H9 (cell line): ENCODE measurements around the gene RITA1. TPM values are rescaled to one million over a fixed set of nuclear protein-coding genes. Genes with fewer than 3 reads are reported as not detected.

ENCODE experiments used
- DNase-seq: peaks from one replicate; pipeline ENCODE4 v3.0.0-alpha.2; 2017
- H2AFZ ChIP-seq: one replicate; pipeline ENCODE4 v1.6.1; 2013; ENCODE audit warnings: mild to moderate bottlenecking, low read length, control low read depth, moderate library complexity
- H2AK5ac ChIP-seq: 2 replicates; pipeline ENCODE4 v1.6.1; 2013; ENCODE audit warnings: low read length, control low read depth, mixed read lengths; ENCODE audit not compliant: insufficient read length
- H2BK120ac ChIP-seq: one replicate; pipeline ENCODE4 v1.6.1; 2013; ENCODE audit warnings: low read depth, mild to moderate bottlenecking, low read length, control low read depth, inconsistent platforms; ENCODE audit not compliant: poor library complexity, severe bottlenecking
- H2BK12ac ChIP-seq: 2 replicates; pipeline ENCODE4 v1.6.1; 2013; ENCODE audit warnings: low read length, control low read depth, mixed read lengths, low read depth; ENCODE audit not compliant: insufficient read length
- H2BK15ac ChIP-seq: 2 replicates; pipeline ENCODE4 v1.6.1; 2013; ENCODE audit warnings: low read depth, low read length, control low read depth
- H2BK20ac ChIP-seq: one replicate; pipeline ENCODE4 v1.6.1; 2013; ENCODE audit warnings: low read depth, mild to moderate bottlenecking, low read length, control low read depth, inconsistent platforms; ENCODE audit not compliant: poor library complexity, severe bottlenecking
- H2BK5ac ChIP-seq: 2 replicates; pipeline ENCODE4 v1.6.1; 2013; ENCODE audit warnings: low read length, control low read depth, mixed read lengths; ENCODE audit not compliant: insufficient read length
- H3K14ac ChIP-seq: 2 replicates; pipeline ENCODE4 v1.6.1; 2013; ENCODE audit warnings: low read length, control low read depth; ENCODE audit not compliant: insufficient read depth
- H3K18ac ChIP-seq: 2 replicates; pipeline ENCODE4 v1.6.1; 2013; ENCODE audit warnings: low read depth, mild to moderate bottlenecking, mixed read lengths, low read length, control low read depth; ENCODE audit not compliant: insufficient read length
- H3K23ac ChIP-seq: 2 replicates; pipeline ENCODE4 v1.6.1; 2013; ENCODE audit warnings: low read length, control low read depth, mixed read lengths, low read depth; ENCODE audit not compliant: insufficient read length
- H3K23me2 ChIP-seq: 2 replicates; pipeline ENCODE4 v1.6.1; 2013; ENCODE audit warnings: low read depth, mild to moderate bottlenecking, mixed read lengths, low read length, control low read depth; ENCODE audit not compliant: insufficient read length, poor library complexity, severe bottlenecking
- H3K27ac ChIP-seq: 2 replicates; pipeline ENCODE4 v1.5.1; 2013; ENCODE audit warnings: low read length, control low read depth, mixed read lengths, low read depth; ENCODE audit not compliant: insufficient read length
- H3K27me3 ChIP-seq: 2 replicates; pipeline ENCODE4 v1.6.1; 2013; ENCODE audit warnings: low read length, control low read depth, inconsistent platforms; ENCODE audit not compliant: insufficient read depth
- H3K4ac ChIP-seq: 2 replicates; pipeline ENCODE4 v1.6.1; 2013; ENCODE audit warnings: low read depth, mild to moderate bottlenecking, control low read depth, inconsistent platforms, low read length, moderate library complexity
- H3K4me1 ChIP-seq: 2 replicates; pipeline ENCODE4 v1.6.1; 2013; ENCODE audit warnings: low read length, control low read depth, inconsistent platforms; ENCODE audit not compliant: insufficient read depth
- H3K4me2 ChIP-seq: 2 replicates; pipeline ENCODE4 v1.6.1; 2013; ENCODE audit warnings: low read length, control low read depth, mixed read lengths; ENCODE audit not compliant: insufficient read length, insufficient read depth
- H3K56ac ChIP-seq: 2 replicates; pipeline ENCODE4 v1.6.1; 2013; ENCODE audit warnings: low read depth, mild to moderate bottlenecking, mixed read lengths, low read length, control low read depth; ENCODE audit not compliant: insufficient read length
- H3K79me1 ChIP-seq: 2 replicates; pipeline ENCODE4 v1.6.1; 2013; ENCODE audit warnings: low read depth, mild to moderate bottlenecking, moderate library complexity, low read length, control low read depth, inconsistent platforms; ENCODE audit not compliant: insufficient read depth, poor library complexity, severe bottlenecking
- H3K79me2 ChIP-seq: 2 replicates; pipeline ENCODE4 v1.6.1; 2013; ENCODE audit warnings: low read length, control low read depth, inconsistent platforms; ENCODE audit not compliant: insufficient read depth
- H3K9ac ChIP-seq: 2 replicates; pipeline ENCODE4 v1.6.1; 2013; ENCODE audit warnings: low read length, control low read depth, mixed read lengths; ENCODE audit not compliant: insufficient read length; ENCODE audit errors: extremely low read depth
- H3K9me3 ChIP-seq: one replicate; pipeline ENCODE4 v1.6.1; 2013; ENCODE audit warnings: low read depth, low read length, inconsistent platforms; ENCODE audit not compliant: control insufficient read depth
- H3T11ph ChIP-seq: one replicate; pipeline ENCODE4 v1.6.1; 2013; ENCODE audit warnings: mild to moderate bottlenecking, low read length, control low read depth, inconsistent platforms
- H4K20me1 ChIP-seq: one replicate; pipeline ENCODE4 v1.6.1; 2013; ENCODE audit not compliant: control insufficient read depth, insufficient read length, insufficient read depth
- H4K5ac ChIP-seq: 2 replicates; pipeline ENCODE4 v1.6.1; 2013; ENCODE audit warnings: low read depth, mild to moderate bottlenecking, mixed read lengths, low read length, control low read depth; ENCODE audit not compliant: insufficient read length
- H4K8ac ChIP-seq: replicated peaks from 2 replicates; pipeline ENCODE4 v1.6.1; 2013; ENCODE audit warnings: low read length, control low read depth, mixed read lengths, low read depth; ENCODE audit not compliant: insufficient read length
- H4K91ac ChIP-seq: 2 replicates; pipeline ENCODE4 v1.6.1; 2013; ENCODE audit warnings: low read depth, mild to moderate bottlenecking, moderate library complexity, mixed read lengths, low read length, control low read depth; ENCODE audit not compliant: insufficient read length
- H3K27ac Mint-ChIP-seq, 3 experiments: 2 replicates in 2 of 3; 3 replicates in 1 of 3; pipeline ENCODE4 v1.8.0; 2020 to 2021; ENCODE audit warnings: mixed read lengths in 3 of 3, mild to moderate bottlenecking in 1 of 3, moderate library complexity in 1 of 3
- H3K27me3 Mint-ChIP-seq: 2 replicates; pipeline ENCODE4 v1.8.0; 2021; ENCODE audit warnings: low read depth, mild to moderate bottlenecking, moderate library complexity, mixed read lengths
- H3K36me3 Mint-ChIP-seq, 3 experiments: 2 replicates in 2 of 3; 3 replicates in 1 of 3; pipeline ENCODE4 v1.8.0; 2020 to 2021; ENCODE audit warnings: low read depth in 3 of 3, mixed read lengths in 3 of 3; ENCODE audit not compliant: insufficient read depth in 1 of 3
- H3K4me1 Mint-ChIP-seq, 2 experiments: 2 replicates each; pipeline ENCODE4 v1.8.0; 2020; ENCODE audit warnings: mixed read lengths in 2 of 2
- H3K4me3 Mint-ChIP-seq, 2 experiments: 2 replicates in 1 of 2; 3 replicates in 1 of 2; pipeline ENCODE4 v1.8.0; 2020 to 2021; ENCODE audit warnings: mild to moderate bottlenecking in 2 of 2, mixed read lengths in 2 of 2, moderate library complexity in 1 of 2
- H3K9me3 Mint-ChIP-seq, 2 experiments: 2 replicates in 1 of 2; 3 replicates in 1 of 2; pipeline ENCODE4 v1.8.0; 2020; ENCODE audit warnings: mild to moderate bottlenecking in 2 of 2, mixed read lengths in 2 of 2, moderate library complexity in 1 of 2
- CTCF ChIP-seq: fragments of 200-600 bp; sonication (generic); conservative IDR thresholded peaks from 3 replicates; pipeline ENCODE4 v1.8.0; 2021; ENCODE audit warnings: antibody characterized with exemption, mild to moderate bottlenecking
- WGBS: extraction: QIAGEN DNeasy Blood & Tissue Kit; methylation state at CpG from one replicate; pipeline ENCODE4 v1.1.7; 2013; ENCODE audit warnings: missing lambda C conversion rate, low lambda C conversion rate, mixed read lengths; ENCODE audit not compliant: insufficient read length; ENCODE audit errors: extremely low coverage; 5-methylcytosine and 5-hydroxymethylcytosine counted together
- total RNA-seq: library from RNA; stranded (reverse); gene quantifications from 2 replicates; pipeline ENCODE4 v1.2.1, GENCODE V29; 2021

Gene RITA1
- total RNA-seq, 1 experiment from 2014 or later = 26.1 TPM

GRCh38 chr12:113186666-113187325 lies 1.3 kb downstream of the RITA1 start:
- Mint-ChIP-seq H3K4me3 (peak overlapping the region; percentile 89 to 92), H3K9me3 (no peaks in the 10 kb centered on the region), H3K4me1 (peaks cover 8 to 17% of the 10 kb centered on the region in 2 experiments), H3K27me3 (no peaks in the 10 kb centered on the region), H3K36me3 (peaks cover 25 to 49% (median 37%) of the 10 kb centered on the region in 3 experiments), H3K27ac (no peak overlapping the region)
- no peak overlapping the region for H3K18ac ChIP-seq
- H2AFZ ChIP-seq = no peak overlapping the region
- H3T11ph ChIP-seq = no peak overlapping the region
- H3K4me2 ChIP-seq = peak overlapping the region; percentile 94
- no peak overlapping the region for H2BK5ac ChIP-seq
- H3K4me1 ChIP-seq = no peaks in the 10 kb centered on the region
- H3K79me2 ChIP-seq = peaks cover 16% of the 10 kb centered on the region; the same call in 1 of the 2 replicates
- peaks cover 17% of the 10 kb centered on the region for H3K79me1 ChIP-seq
- H3K56ac ChIP-seq = no peak overlapping the region
- H3K14ac ChIP-seq = no peak overlapping the region
- TF ChIP-seq CTCF = no peak
- H2BK120ac ChIP-seq = no peak overlapping the region
- no peak overlapping the region for H4K5ac ChIP-seq
- no peak overlapping the region for H2BK12ac ChIP-seq
- H3K27ac ChIP-seq = no peak overlapping the region
- H4K91ac ChIP-seq = no peak overlapping the region
- peaks cover 8% of the 10 kb centered on the region for H3K23me2 ChIP-seq
- H3K23ac ChIP-seq = no peak overlapping the region
- H3K4ac ChIP-seq = no peak overlapping the region
- H3K27me3 ChIP-seq = no peaks in the 10 kb centered on the region
- no peak overlapping the region for H2BK15ac ChIP-seq
- no peak overlapping the region for H2BK20ac ChIP-seq
- H3K9ac ChIP-seq = no peak overlapping the region
- DNase-seq = no peak
- H2AK5ac ChIP-seq = no peak overlapping the region
- WGBS = no CpG with 5 or more reads among the region's 16 CpGs
- H3K9me3 ChIP-seq = no peaks in the 10 kb centered on the region
- H4K8ac ChIP-seq = no peak overlapping the region
- no peaks in the 10 kb centered on the region for H4K20me1 ChIP-seq
